Mucosa of descending colon (tissue), 3 donors: ENCODE measurements around the gene RAD51B. TPM values are rescaled to one million over a fixed set of nuclear protein-coding genes. Genes with fewer than 3 reads are reported as not detected.

Experiments
- ATAC-seq: fragments of 200-7000 bp; cut with Tn5 transposase; one replicate; pipeline ENCODE4 v1.9.1; 2020; ENCODE audit warnings: mild to moderate bottlenecking, moderate library complexity
- DNase-seq, 3 donors: peaks; one replicate each; pipeline ENCODE4 v3.0.0-alpha.2; 2020
- H3K36me3 ChIP-seq: fragments of 200-600 bp; one replicate; pipeline ENCODE4 v1.8.0; 2021; ENCODE audit warnings: low read depth, mild to moderate bottlenecking
- H3K4me1 ChIP-seq: fragments of 200-600 bp; one replicate; pipeline ENCODE4 v1.8.0; 2021; ENCODE audit warnings: low read depth, mild to moderate bottlenecking
- H3K4me3 ChIP-seq: fragments of 200-600 bp; one replicate; pipeline ENCODE4 v1.8.0; 2021; ENCODE audit warnings: mild to moderate bottlenecking
- H3K9me3 ChIP-seq: fragments of 200-600 bp; one replicate; pipeline ENCODE4 v1.8.0; 2021; ENCODE audit warnings: mild to moderate bottlenecking
- CTCF ChIP-seq: fragments of 200-600 bp; IDR thresholded peaks from one replicate; pipeline ENCODE4 v1.8.0; 2022; ENCODE audit warnings: antibody characterized with exemption, mild to moderate bottlenecking
- intact Hi-C, 2 donors: fragments of 100-400 bp; cut with DNase I in 1 of 2; cut with micrococcal nuclease in 1 of 2; formaldehyde crosslinking; loops; one replicate each; pipeline versions ENCODE4 v1.11.0 to v1.11.1; 2022; cut with DNase I, micrococcal nuclease
- total RNA-seq, 3 donors: library from RNA; stranded (reverse); fragmentation: NEBNext Ultra II Directional in 2 of 3; extraction: Animal tissue kit (Norgen Biotek cat#: 25700) in 2 of 3; gene quantifications; one replicate each; pipeline versions ENCODE4 v1.2.1 to v1.2.4, GENCODE V29; 2021 to 2023
- donor health status: DM: no; HTN: no; CAD: no; lungs with moderate emphysema.
- donor health status: DM: no; HTN: no; CAD: no.
- donor health status: DM: no; HTN: yes; CAD: no.

The RAD51B gene
- total RNA-seq, 3 donors from 2014 or later = 15.8 to 23.3 (median 20.9) TPM

GRCh38 chr14:67889455-67889854 is 69.9 kb downstream of the RAD51B start:
- no peak for TF ChIP-seq CTCF
- intact Hi-C loops = no loop called here
- DNase-seq = no peak
- no peak overlapping the region for H3K4me3 ChIP-seq
- no peaks in the 10 kb centered on the region for H3K9me3 ChIP-seq
- H3K36me3 ChIP-seq = no peaks in the 10 kb centered on the region
- no peaks in the 10 kb centered on the region for H3K4me1 ChIP-seq
- ATAC-seq = no peak

DNA sequence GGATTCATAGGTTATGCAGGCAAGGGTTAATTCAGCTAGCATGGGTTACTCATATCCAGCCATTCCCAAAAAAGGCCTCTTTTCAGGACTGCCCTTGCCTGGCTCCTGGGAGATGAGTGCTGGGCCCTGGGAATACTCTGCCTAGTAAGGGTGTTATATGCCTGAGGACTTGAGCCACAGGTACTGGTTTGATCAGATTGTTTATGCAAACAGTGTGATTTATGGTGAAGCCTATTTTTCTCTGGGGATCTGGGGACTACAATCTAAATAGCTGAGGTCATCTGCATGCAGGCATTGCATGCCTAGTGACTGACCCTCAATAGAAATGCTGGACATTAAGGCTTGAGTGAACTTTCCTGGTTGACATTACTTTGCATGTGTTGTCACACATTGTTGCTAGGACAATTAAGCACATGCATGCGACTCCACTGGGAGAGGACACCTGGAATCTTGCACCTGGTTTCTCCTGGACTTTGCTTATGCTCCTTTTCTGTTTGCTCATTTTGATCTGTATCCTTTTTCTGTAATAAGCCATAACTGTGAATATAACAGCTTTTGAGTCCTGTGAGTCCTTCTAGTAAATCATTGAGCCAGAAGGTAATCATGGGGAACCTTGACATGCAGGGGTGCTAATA is 73.0 kb downstream of the RAD51B start:
- Histone ChIP-seq H3K9me3 (no peaks in the 10 kb centered on the region), H3K4me3 (no peak overlapping the region), H3K36me3 (no peaks in the 10 kb centered on the region), H3K4me1 (no peaks in the 10 kb centered on the region)
- ATAC-seq (peak; percentile 55), DNase-seq (no peak)
- TF ChIP-seq CTCF = no peak
- intact Hi-C loops = no loop called here

DNA sequence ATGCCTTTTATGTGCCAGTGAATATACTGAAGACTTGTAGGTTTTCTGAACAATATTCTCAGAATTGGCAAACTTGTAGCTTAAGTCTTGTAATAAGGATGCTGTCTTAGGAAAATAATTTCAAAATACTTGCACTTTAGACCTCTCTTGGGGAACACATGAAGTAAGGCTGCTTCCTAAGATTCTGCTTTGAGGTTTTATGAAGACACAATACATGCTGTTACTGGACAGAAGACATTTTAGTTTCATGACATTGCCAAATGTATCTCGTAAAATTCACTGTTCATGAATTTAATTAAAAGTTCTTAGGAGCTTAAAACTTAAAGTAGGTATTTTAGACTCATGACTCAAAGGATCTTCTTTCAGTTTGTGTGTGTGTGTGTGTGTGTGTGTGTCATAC is 80.7 kb downstream of the RAD51B start:
- peaks cover 6% of the 10 kb centered on the region for H3K9me3 ChIP-seq
- ATAC-seq = no peak
- intact Hi-C loops = no loop called here
- DNase-seq = no peak
- no peak for TF ChIP-seq CTCF
- no peaks in the 10 kb centered on the region for H3K36me3 ChIP-seq
- no peak overlapping the region for H3K4me3 ChIP-seq
- no peaks in the 10 kb centered on the region for H3K4me1 ChIP-seq

GRCh38 chr14:67908052-67908754 is 88.6 kb downstream of the RAD51B start:
- H3K9me3 ChIP-seq = no peaks in the 10 kb centered on the region
- ATAC-seq (no peak), DNase-seq (no peak)
- H3K4me3 ChIP-seq = no peak overlapping the region
- no peaks in the 10 kb centered on the region for H3K4me1 ChIP-seq
- TF ChIP-seq CTCF = no peak
- H3K36me3 ChIP-seq = no peaks in the 10 kb centered on the region
- intact Hi-C loops = no loop called here

DNA sequence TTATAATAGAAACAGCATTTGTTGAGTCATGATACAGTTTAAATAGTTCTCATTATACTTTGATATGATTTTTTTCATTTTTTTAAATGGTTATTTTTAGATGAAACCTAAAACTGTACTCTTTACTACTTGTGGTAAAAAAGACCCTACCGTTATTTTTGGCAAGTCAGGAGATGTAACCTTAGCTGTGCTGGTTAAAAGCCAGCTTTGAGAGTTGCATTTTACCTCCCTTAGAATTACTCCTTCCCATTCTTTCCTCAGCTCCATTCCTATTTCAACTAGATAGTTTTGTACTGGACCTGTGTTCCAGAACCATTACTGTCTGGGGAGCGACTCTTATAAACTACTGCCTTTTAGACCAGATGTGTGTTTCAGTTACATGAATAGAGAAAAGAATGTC is 92.0 kb downstream of the RAD51B start:
- Histone ChIP-seq H3K4me3 (no peak overlapping the region), H3K9me3 (no peaks in the 10 kb centered on the region), H3K4me1 (no peaks in the 10 kb centered on the region), H3K36me3 (no peaks in the 10 kb centered on the region)
- TF ChIP-seq CTCF = no peak
- intact Hi-C loops = no loop called here
- no peak for ATAC-seq
- no peak for DNase-seq
